Astrocyte (in vitro differentiated cells and primary cell): ENCODE measurements around the gene CKS1B.

Source experiments
- EZH2 ChIP-seq: IDR thresholded peaks from 2 replicates; pipeline ENCODE4 v1.6.1; 2012; ENCODE audit warnings: mild to moderate bottlenecking, low read length, inconsistent platforms; ENCODE audit not compliant: insufficient read depth
- TF ChIP-seq, protein P1 (sequence below): IDR thresholded peaks from 2 replicates; pipeline ENCODE4 v1.5.1; 2011; ENCODE audit warnings: low read depth, mild to moderate bottlenecking, inconsistent platforms, low read length, moderate library complexity; ENCODE audit not compliant: insufficient read depth

DNA sequence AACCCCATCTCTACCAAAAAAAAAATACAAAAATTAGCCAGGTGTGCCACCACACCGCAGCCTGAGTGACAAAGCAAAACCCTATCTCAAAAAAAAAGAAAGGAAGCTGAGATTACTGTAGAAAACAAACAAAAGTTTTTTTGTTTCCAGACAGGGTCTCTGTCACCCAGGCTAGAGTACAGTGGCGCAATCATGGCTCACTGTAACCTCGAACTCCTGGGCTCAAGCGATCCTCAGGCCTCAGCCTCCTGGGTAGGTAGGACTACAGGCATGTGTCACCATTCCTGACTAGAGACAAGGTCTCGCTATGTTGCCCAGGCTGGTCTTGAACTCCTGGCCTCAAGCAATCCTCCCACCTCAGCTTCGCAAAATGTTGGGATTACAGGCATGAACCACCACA, 10.1 kb upstream of the CKS1B start:
- TF ChIP-seq, protein P1, sequence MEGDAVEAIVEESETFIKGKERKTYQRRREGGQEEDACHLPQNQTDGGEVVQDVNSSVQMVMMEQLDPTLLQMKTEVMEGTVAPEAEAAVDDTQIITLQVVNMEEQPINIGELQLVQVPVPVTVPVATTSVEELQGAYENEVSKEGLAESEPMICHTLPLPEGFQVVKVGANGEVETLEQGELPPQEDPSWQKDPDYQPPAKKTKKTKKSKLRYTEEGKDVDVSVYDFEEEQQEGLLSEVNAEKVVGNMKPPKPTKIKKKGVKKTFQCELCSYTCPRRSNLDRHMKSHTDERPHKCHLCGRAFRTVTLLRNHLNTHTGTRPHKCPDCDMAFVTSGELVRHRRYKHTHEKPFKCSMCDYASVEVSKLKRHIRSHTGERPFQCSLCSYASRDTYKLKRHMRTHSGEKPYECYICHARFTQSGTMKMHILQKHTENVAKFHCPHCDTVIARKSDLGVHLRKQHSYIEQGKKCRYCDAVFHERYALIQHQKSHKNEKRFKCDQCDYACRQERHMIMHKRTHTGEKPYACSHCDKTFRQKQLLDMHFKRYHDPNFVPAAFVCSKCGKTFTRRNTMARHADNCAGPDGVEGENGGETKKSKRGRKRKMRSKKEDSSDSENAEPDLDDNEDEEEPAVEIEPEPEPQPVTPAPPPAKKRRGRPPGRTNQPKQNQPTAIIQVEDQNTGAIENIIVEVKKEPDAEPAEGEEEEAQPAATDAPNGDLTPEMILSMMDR = no peak
- no peak for TF ChIP-seq EZH2
